SK-N-SH (cell line): ENCODE measurements around the gene C3. TPM values are rescaled to one million over a fixed set of nuclear protein-coding genes. Genes with fewer than 3 reads are reported as not detected.

Experiments
- CTCF ChIA-PET: fragments of 300-600, 350-600 bp; formaldehyde crosslinking; extraction: SDS; loops from one replicate; lab custom pipeline; 2021; lab: Yijun Ruan, JAX
- POLR2A ChIA-PET: fragments of 350-600 bp; sonication (Branson Sonifier 250); formaldehyde crosslinking; extraction: SDS; loops from one replicate; lab custom pipeline; 2020; ENCODE audit warnings: antibody characterized with exemption, inconsistent platforms; lab: Yijun Ruan, JAX
- DNase-seq: peaks from one replicate; pipeline ENCODE4 v3.0.0; 2012
- H2AFZ ChIP-seq: fragments of 200-600 bp; sonication (generic); 2 replicates; pipeline ENCODE4 v1.8.1; 2016; ENCODE audit warnings: antibody characterized with exemption, mild to moderate bottlenecking, low read depth
- H3F3A ChIP-seq: fragments of 200-600 bp; sonication (generic); replicated peaks from 2 replicates; pipeline ENCODE3; 2016; ENCODE audit warnings: antibody characterized with exemption, mild to moderate bottlenecking; ENCODE audit not compliant: insufficient read depth
- H3K27ac ChIP-seq, 2 experiments: fragments of 200-500 bp in 1 of 2; fragments of 200-600 bp in 1 of 2; sonication (Bioruptor generic) in 1 of 2; sonication (generic), shearing (Covaris generic) in 1 of 2; 2 replicates each; pipeline versions ENCODE4 v1.5.1 to v1.6.1; 2014 to 2016; ENCODE audit warnings: low read depth in 2 of 2, inconsistent platforms in 1 of 2, low read length in 1 of 2, mild to moderate bottlenecking in 1 of 2, mixed read lengths in 1 of 2
- H3K27me3 ChIP-seq: fragments of 200-600 bp; sonication (generic), shearing (Covaris generic); 2 replicates; pipeline ENCODE4 v1.6.1; 2016; ENCODE audit warnings: mixed run types; ENCODE audit not compliant: insufficient read depth
- H3K36me3 ChIP-seq, 2 experiments: fragments of 200-500 bp in 1 of 2; fragments of 200-600 bp in 1 of 2; sonication (Bioruptor generic) in 1 of 2; sonication (generic) in 1 of 2; replicated peaks in 1 of 2; 2 replicates each; pipeline versions ENCODE3 to v1.5.1; 2014 to 2016; ENCODE audit warnings: low read length in 1 of 2, mild to moderate bottlenecking in 1 of 2; ENCODE audit not compliant: insufficient read depth in 2 of 2, control insufficient read depth in 1 of 2
- H3K4me1 ChIP-seq, 2 experiments: fragments of 200-500 bp in 1 of 2; fragments of 200-600 bp in 1 of 2; sonication (Bioruptor generic) in 1 of 2; sonication (generic), shearing (Covaris generic) in 1 of 2; 2 replicates each; pipeline versions ENCODE4 v1.5.1 to v1.6.1; 2014 to 2016; ENCODE audit warnings: low read depth in 1 of 2, low read length in 1 of 2, mixed run types in 1 of 2; ENCODE audit not compliant: insufficient read depth in 2 of 2, control insufficient read depth in 1 of 2
- H3K4me2 ChIP-seq: fragments of 200-600 bp; sonication (generic), shearing (Covaris generic); 2 replicates; pipeline ENCODE4 v1.6.1; 2017; ENCODE audit warnings: mixed run types
- H3K4me3 ChIP-seq, 2 experiments: fragments of 200-500 bp in 1 of 2; fragments of 200-600 bp in 1 of 2; sonication (Bioruptor generic) in 1 of 2; sonication (generic), shearing (Covaris generic) in 1 of 2; 2 replicates each; pipeline versions ENCODE4 v1.5.1 to v1.8.1; 2014 to 2016; ENCODE audit warnings: low read depth in 2 of 2, inconsistent platforms in 1 of 2, low read length in 1 of 2, mild to moderate bottlenecking in 1 of 2, mixed read lengths in 1 of 2, moderate library complexity in 1 of 2
- H3K79me2 ChIP-seq: fragments of 200-600 bp; sonication (generic); 2 replicates; pipeline ENCODE4 v1.8.1; 2017; ENCODE audit warnings: mild to moderate bottlenecking; ENCODE audit not compliant: insufficient read depth
- H3K9ac ChIP-seq: fragments of 200-600 bp; sonication (generic); 2 replicates; pipeline ENCODE4 v1.6.1; 2017; ENCODE audit warnings: mixed run types
- H3K9me2 ChIP-seq: fragments of 200-600 bp; sonication (generic); 2 replicates; pipeline ENCODE4 v1.6.1; 2017; ENCODE audit warnings: mixed run types
- H3K9me3 ChIP-seq: fragments of 200-600 bp; sonication (generic); 2 replicates; pipeline ENCODE4 v1.6.1; 2017; ENCODE audit warnings: mixed run types, mild to moderate bottlenecking, moderate library complexity
- H4K20me1 ChIP-seq: fragments of 200-600 bp; sonication (generic); 2 replicates; pipeline ENCODE4 v1.6.1; 2017; ENCODE audit warnings: mild to moderate bottlenecking, mixed run types; ENCODE audit not compliant: insufficient read depth
- FOSL2 ChIP-seq: IDR thresholded peaks from 2 replicates; pipeline ENCODE4 v1.4.0; 2012; ENCODE audit warnings: low read depth, mild to moderate bottlenecking, moderate library complexity, borderline replicate concordance
- GABPA ChIP-seq: IDR thresholded peaks from 2 replicates; pipeline ENCODE4 v1.4.0; 2012; ENCODE audit warnings: low read depth, mild to moderate bottlenecking
- JUND ChIP-seq: IDR thresholded peaks from 2 replicates; pipeline ENCODE4 v1.4.0; 2012
- MAX ChIP-seq: IDR thresholded peaks from 2 replicates; pipeline ENCODE4 v1.4.0; 2012; ENCODE audit warnings: low read depth
- MEF2A ChIP-seq: IDR thresholded peaks from 2 replicates; pipeline ENCODE4 v1.4.0; 2012; ENCODE audit warnings: low read depth, borderline replicate concordance
- MXI1 ChIP-seq: IDR thresholded peaks from 2 replicates; pipeline ENCODE4 v1.6.1; 2012; ENCODE audit warnings: mild to moderate bottlenecking, low read depth, low read length, improper control_type of control experiment
- NFIC ChIP-seq: IDR thresholded peaks from 2 replicates; pipeline ENCODE4 v1.4.0; 2012; ENCODE audit warnings: borderline replicate concordance
- NRF1 ChIP-seq: IDR thresholded peaks from 2 replicates; pipeline ENCODE4 v1.6.1; 2012; ENCODE audit warnings: low read depth, mild to moderate bottlenecking, low read length
- POLR2AphosphoS5 ChIP-seq: IDR thresholded peaks from 2 replicates; pipeline ENCODE4 v1.6.1; 2012; ENCODE audit warnings: low read depth, low read length
- SMC3 ChIP-seq: IDR thresholded peaks from 2 replicates; pipeline ENCODE4 v1.6.1; 2012; ENCODE audit warnings: low read depth, low read length, improper control_type of control experiment
- TAF1 ChIP-seq: IDR thresholded peaks from 2 replicates; pipeline ENCODE4 v1.6.1; 2012; ENCODE audit warnings: low read depth, mild to moderate bottlenecking, low read length, moderate library complexity, borderline replicate concordance
- TCF12 ChIP-seq: IDR thresholded peaks from 2 replicates; pipeline ENCODE4 v1.4.0; 2012
- ZBTB33 ChIP-seq: IDR thresholded peaks from 2 replicates; pipeline ENCODE4 v1.4.0; 2012; ENCODE audit warnings: low read depth, borderline replicate concordance
- WGBS: methylation state at CpG from one replicate; pipeline ENCODE4 v1.1.6; 2017; ENCODE audit warnings: low lambda C conversion rate; 5-methylcytosine and 5-hydroxymethylcytosine counted together
- polyA plus RNA-seq, 3 experiments: library from polyadenylated mRNA; depleted of rRNA; stranded (reverse); fragments of >200 nt; gene quantifications; 2 replicates each; pipeline ENCODE4 v1.2.3, GENCODE V29; 2012
- TF ChIP-seq, protein P1 (sequence below): fragments of 150-350 bp; IDR thresholded peaks from 2 replicates; pipeline ENCODE4 v1.6.1; 2017; ENCODE audit warnings: antibody characterized with exemption, low read length, low read depth, borderline replicate concordance
- TF ChIP-seq, protein P2 (sequence below): fragments of 200-600 bp; sonication (generic); IDR thresholded peaks from 2 replicates; pipeline ENCODE4 v1.6.1; 2017; ENCODE audit warnings: antibody characterized with exemption, mild to moderate bottlenecking, moderate library complexity
- TF ChIP-seq, protein P3 (sequence below): IDR thresholded peaks from 2 replicates; pipeline ENCODE4 v1.6.1; 2012; ENCODE audit warnings: mild to moderate bottlenecking, low read depth, low read length, moderate library complexity

The C3 gene
- polyA plus RNA-seq, 1 of the 3 experiments (the other 2 are of a cell fraction) = 0.67 TPM

GRCh38 chr19:6697291-6697690 lies 23.2 kb downstream of the C3 start:
- CTCF ChIA-PET = no interaction called here
- Histone ChIP-seq H2AFZ (no peak overlapping the region), H3K9me3 (no peaks in the 10 kb centered on the region), H4K20me1 (no peaks in the 10 kb centered on the region), H3K27ac (no peak overlapping the region), H3F3A (no peaks in the 10 kb centered on the region), H3K4me3 (no peak overlapping the region), H3K9me2 (no peaks in the 10 kb centered on the region), H3K27me3 (no peaks in the 10 kb centered on the region), H3K4me1 (no peaks in the 10 kb centered on the region), H3K4me2 (no peak overlapping the region)
- 73% methylated on average over 9 of the region's 13 CpGs for WGBS
- no peak for DNase-seq
- TF ChIP-seq MXI1 (no peak), MEF2A (no peak), ZBTB33 (no peak), SMC3 (no peak), NFIC (no peak), TCF12 (no peak), MAX (no peak), FOSL2 (no peak), NRF1 (no peak), GABPA (no peak), JUND (no peak), POLR2AphosphoS5 (no peak), TAF1 (no peak)
- TF ChIP-seq, protein P1, sequence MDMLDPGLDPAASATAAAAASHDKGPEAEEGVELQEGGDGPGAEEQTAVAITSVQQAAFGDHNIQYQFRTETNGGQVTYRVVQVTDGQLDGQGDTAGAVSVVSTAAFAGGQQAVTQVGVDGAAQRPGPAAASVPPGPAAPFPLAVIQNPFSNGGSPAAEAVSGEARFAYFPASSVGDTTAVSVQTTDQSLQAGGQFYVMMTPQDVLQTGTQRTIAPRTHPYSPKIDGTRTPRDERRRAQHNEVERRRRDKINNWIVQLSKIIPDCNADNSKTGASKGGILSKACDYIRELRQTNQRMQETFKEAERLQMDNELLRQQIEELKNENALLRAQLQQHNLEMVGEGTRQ = no peak
- TF ChIP-seq, protein P2, sequence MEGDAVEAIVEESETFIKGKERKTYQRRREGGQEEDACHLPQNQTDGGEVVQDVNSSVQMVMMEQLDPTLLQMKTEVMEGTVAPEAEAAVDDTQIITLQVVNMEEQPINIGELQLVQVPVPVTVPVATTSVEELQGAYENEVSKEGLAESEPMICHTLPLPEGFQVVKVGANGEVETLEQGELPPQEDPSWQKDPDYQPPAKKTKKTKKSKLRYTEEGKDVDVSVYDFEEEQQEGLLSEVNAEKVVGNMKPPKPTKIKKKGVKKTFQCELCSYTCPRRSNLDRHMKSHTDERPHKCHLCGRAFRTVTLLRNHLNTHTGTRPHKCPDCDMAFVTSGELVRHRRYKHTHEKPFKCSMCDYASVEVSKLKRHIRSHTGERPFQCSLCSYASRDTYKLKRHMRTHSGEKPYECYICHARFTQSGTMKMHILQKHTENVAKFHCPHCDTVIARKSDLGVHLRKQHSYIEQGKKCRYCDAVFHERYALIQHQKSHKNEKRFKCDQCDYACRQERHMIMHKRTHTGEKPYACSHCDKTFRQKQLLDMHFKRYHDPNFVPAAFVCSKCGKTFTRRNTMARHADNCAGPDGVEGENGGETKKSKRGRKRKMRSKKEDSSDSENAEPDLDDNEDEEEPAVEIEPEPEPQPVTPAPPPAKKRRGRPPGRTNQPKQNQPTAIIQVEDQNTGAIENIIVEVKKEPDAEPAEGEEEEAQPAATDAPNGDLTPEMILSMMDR = no peak
- TF ChIP-seq, protein P3, sequence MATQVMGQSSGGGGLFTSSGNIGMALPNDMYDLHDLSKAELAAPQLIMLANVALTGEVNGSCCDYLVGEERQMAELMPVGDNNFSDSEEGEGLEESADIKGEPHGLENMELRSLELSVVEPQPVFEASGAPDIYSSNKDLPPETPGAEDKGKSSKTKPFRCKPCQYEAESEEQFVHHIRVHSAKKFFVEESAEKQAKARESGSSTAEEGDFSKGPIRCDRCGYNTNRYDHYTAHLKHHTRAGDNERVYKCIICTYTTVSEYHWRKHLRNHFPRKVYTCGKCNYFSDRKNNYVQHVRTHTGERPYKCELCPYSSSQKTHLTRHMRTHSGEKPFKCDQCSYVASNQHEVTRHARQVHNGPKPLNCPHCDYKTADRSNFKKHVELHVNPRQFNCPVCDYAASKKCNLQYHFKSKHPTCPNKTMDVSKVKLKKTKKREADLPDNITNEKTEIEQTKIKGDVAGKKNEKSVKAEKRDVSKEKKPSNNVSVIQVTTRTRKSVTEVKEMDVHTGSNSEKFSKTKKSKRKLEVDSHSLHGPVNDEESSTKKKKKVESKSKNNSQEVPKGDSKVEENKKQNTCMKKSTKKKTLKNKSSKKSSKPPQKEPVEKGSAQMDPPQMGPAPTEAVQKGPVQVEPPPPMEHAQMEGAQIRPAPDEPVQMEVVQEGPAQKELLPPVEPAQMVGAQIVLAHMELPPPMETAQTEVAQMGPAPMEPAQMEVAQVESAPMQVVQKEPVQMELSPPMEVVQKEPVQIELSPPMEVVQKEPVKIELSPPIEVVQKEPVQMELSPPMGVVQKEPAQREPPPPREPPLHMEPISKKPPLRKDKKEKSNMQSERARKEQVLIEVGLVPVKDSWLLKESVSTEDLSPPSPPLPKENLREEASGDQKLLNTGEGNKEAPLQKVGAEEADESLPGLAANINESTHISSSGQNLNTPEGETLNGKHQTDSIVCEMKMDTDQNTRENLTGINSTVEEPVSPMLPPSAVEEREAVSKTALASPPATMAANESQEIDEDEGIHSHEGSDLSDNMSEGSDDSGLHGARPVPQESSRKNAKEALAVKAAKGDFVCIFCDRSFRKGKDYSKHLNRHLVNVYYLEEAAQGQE = no peak
- TF ChIP-seq, all 33 proteins: peak for 0
- Histone ChIP-seq H3K36me3 (no peaks in the 10 kb centered on the region), H3K9ac (no peak overlapping the region), H3K79me2 (no peaks in the 10 kb centered on the region)
- POLR2A ChIA-PET = no interaction called here
